Esophagus squamous epithelium (tissue), 4 donors: ENCODE data around the gene COX5A.

ENCODE experiments used
- CTCF ChIP-seq, 6 experiments: fragments of 450-650 bp in 4 of 6; fragments of 200-600 bp in 2 of 6; sonication (generic) in 2 of 6; IDR thresholded peaks; one replicate each; pipeline ENCODE4 v1.5.1; 2016 to 2019; ENCODE audit warnings: antibody characterized with exemption in 6 of 6, mild to moderate bottlenecking in 4 of 6, moderate library complexity in 4 of 6
- POLR2A ChIP-seq, 4 donors: fragments of 450-650 bp; IDR thresholded peaks; one replicate each; pipeline ENCODE4 v1.6.1; 2017; ENCODE audit warnings: antibody characterized with exemption in 4 of 4, mild to moderate bottlenecking in 4 of 4, moderate library complexity in 3 of 4

GRCh38 chr15:74872702-74873035 is 65.2 kb downstream of the COX5A start:
- no peak for TF ChIP-seq POLR2A (IDR thresholded peaks at IDR 0.05)
- no peak for TF ChIP-seq CTCF (IDR thresholded peaks at IDR 0.05)
